Kidney tubule cell (primary cell): ENCODE data around the gene CTBP2.

ENCODE experiments used
- DNase-seq: peaks from one replicate; pipeline ENCODE4 v3.0.0-alpha.2; 2018; ENCODE audit warnings: low spot score

The CTBP2 gene

GRCh38 chr10:124977161-124977560, 183.2 kb downstream of the CTBP2 start:
- no peak for DNase-seq

- DNase-seq, result peak; percentile 87
Observed at GRCh38 chr10:124975977-124976514, 184.3 kb downstream of the CTBP2 start.

- DNase-seq, result peak; percentile 78
Observed at GRCh38 chr10:124974131-124974530, 186.2 kb downstream of the CTBP2 start.

- DNase-seq, result no peak
Observed at GRCh38 chr10:124972637-124973036, 187.7 kb downstream of the CTBP2 start.

- DNase-seq, result no peak
Observed at GRCh38 chr10:124971276-124971675, 189.1 kb downstream of the CTBP2 start.

GRCh38 chr10:124967255-124967654, 193.1 kb downstream of the CTBP2 start:
- DNase-seq, result no peak

- no peak for DNase-seq
Observed at GRCh38 chr10:124966008-124966407, 194.4 kb downstream of the CTBP2 start.

GRCh38 chr10:124963866-124964720, 196.3 kb downstream of the CTBP2 start:
- no peak for DNase-seq

GRCh38 chr10:124962421-124962820, 197.9 kb downstream of the CTBP2 start:
- DNase-seq, result no peak

- DNase-seq, result peak; percentile 15
Observed at GRCh38 chr10:124961248-124961570, 199.2 kb downstream of the CTBP2 start.

GRCh38 chr10:124959564-124959963, 200.8 kb downstream of the CTBP2 start:
- DNase-seq, result no peak

GRCh38 chr10:124957404-124957947, 202.9 kb downstream of the CTBP2 start:
- DNase-seq, result no peak

- no peak for DNase-seq
Observed at GRCh38 chr10:124956764-124957163, 203.6 kb downstream of the CTBP2 start.

GRCh38 chr10:124955868-124956267, 204.5 kb downstream of the CTBP2 start:
- DNase-seq, result no peak

- DNase-seq, result no peak
Observed at GRCh38 chr10:124955243-124955642, 205.1 kb downstream of the CTBP2 start.

- no peak for DNase-seq
Observed at GRCh38 chr10:124953421-124953820, 206.9 kb downstream of the CTBP2 start.

- no peak for DNase-seq
Observed at GRCh38 chr10:124952123-124952522, 208.2 kb downstream of the CTBP2 start.

GRCh38 chr10:124949543-124949942, 210.8 kb downstream of the CTBP2 start:
- DNase-seq, result no peak

GRCh38 chr10:124946945-124947344, 213.4 kb downstream of the CTBP2 start:
- no peak for DNase-seq

GRCh38 chr10:124944982-124945381, 215.4 kb downstream of the CTBP2 start:
- no peak for DNase-seq

- DNase-seq, result peak; percentile 62
Observed at GRCh38 chr10:124943301-124944092, 216.9 kb downstream of the CTBP2 start.

- DNase-seq, result no peak
Observed at GRCh38 chr10:124942317-124943169, 217.8 kb downstream of the CTBP2 start.
